ENCODE data around the gene ULK3.
A peak's percentile ranks its signal among the peaks of the same experiment; 100 is the strongest.

The ULK3 gene

DNA sequence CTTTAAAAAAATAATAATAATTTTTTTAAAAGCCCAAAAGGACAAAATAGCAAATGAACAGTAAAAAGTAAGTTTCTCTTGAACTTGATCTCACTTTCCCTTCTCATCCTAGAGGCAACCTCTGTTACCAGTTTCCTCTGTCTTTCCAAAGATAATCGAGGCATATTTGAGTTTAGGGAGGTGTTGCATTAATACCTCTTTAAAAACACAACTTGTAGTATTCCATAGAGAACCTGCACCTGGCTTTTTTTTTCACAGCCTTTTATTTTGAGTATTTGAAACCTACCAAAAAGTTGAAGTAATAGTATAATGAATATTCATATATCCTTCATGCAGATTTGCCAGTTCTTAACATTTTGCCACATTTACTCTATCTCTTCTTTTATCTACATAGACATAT lies 51.9 kb downstream of the ULK3 start:
- Histone ChIP-seq H3K4me2 (ENCODE audit: low read length) (peak overlapping the region; percentile 100), H3K4me1 (ENCODE audit: control insufficient read depth, low read length) (peaks cover 95% of the 10 kb centered on the region), H3K27ac (ENCODE audit: low read depth, low read length) (peak overlapping the region; percentile 99), H3K4me3 (ENCODE audit: low read length) (peak overlapping the region; percentile 98), H3K36me3 (ENCODE audit: control insufficient read depth, low read length) (peaks cover 88% of the 10 kb centered on the region), H3F3A (ENCODE audit: control insufficient read depth, insufficient read depth) (peaks cover 50% of the 10 kb centered on the region), H3K79me2 (ENCODE audit: control insufficient read depth, low read length) (peaks cover 93% of the 10 kb centered on the region), H3K9me2 (replicated peaks; ENCODE audit: control insufficient read depth, low read length) (no peaks in the 10 kb centered on the region), H3K9me3 (ENCODE audit: control insufficient read depth, insufficient read depth, low read length) (no peaks in the 10 kb centered on the region), H4K20me1 (ENCODE audit: control insufficient read depth, insufficient read depth, low read depth, low read length) (peaks cover 33% of the 10 kb centered on the region), H3K27me3 (ENCODE audit: control insufficient read depth, low read length) (no peaks in the 10 kb centered on the region)
- TF ChIP-seq, protein P1, sequence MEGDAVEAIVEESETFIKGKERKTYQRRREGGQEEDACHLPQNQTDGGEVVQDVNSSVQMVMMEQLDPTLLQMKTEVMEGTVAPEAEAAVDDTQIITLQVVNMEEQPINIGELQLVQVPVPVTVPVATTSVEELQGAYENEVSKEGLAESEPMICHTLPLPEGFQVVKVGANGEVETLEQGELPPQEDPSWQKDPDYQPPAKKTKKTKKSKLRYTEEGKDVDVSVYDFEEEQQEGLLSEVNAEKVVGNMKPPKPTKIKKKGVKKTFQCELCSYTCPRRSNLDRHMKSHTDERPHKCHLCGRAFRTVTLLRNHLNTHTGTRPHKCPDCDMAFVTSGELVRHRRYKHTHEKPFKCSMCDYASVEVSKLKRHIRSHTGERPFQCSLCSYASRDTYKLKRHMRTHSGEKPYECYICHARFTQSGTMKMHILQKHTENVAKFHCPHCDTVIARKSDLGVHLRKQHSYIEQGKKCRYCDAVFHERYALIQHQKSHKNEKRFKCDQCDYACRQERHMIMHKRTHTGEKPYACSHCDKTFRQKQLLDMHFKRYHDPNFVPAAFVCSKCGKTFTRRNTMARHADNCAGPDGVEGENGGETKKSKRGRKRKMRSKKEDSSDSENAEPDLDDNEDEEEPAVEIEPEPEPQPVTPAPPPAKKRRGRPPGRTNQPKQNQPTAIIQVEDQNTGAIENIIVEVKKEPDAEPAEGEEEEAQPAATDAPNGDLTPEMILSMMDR (IDR thresholded peaks at IDR 0.05; ENCODE audit: low read depth, low read length, poor library complexity, severe bottlenecking): no peak
- TF ChIP-seq EZH2phosphoT487 (IDR thresholded peaks at IDR 0.05; ENCODE audit: borderline replicate concordance, low read length): no peak

DNA sequence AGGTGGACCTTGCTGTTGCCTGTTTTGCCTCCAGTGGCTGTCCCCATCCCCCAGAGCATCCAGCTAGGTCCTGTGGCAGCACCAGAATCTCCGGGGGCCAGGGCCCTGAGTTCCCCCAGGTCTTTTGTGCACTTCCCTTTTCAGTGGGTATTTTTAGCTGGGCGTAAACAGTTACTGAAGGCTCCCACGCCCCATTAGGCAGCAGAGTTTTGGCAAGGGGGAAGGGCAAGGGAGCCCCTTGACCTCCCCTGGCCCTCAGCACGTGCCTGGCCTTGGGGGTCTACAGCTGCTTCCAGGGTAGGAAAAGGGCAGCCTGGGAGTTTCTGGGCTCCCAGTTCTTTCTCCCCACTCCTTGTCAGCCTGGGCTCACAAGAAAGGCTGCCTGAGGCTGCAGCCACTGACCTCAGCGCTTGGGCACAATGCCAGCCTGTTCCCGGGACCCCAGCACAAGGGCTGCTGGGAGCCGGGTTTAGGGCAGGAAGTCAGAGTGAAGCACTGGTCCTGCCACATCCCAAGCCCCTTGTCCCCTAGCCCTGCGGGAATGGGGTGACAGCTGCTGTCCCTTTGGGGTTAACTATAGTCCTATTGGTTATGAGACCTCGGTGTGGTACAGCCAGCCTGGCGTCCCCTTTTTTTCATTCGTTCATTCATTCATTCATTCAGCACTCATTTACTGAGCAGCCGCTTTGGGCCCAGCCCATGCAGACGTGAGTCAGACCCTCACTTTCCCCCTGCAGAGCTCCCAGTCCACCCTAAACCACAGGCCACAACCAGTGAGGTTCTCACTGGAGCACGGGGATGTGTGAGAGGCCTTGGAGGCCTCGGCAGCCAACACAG lies 52.7 kb downstream of the ULK3 start:
- Histone ChIP-seq H3K4me3 (ENCODE audit: low read length) (peak overlapping the region; percentile 98), H3K4me2 (ENCODE audit: low read length) (peak overlapping the region; percentile 100), H4K20me1 (ENCODE audit: control insufficient read depth, insufficient read depth, low read depth, low read length) (peaks cover 31% of the 10 kb centered on the region), H3K9me3 (ENCODE audit: control insufficient read depth, insufficient read depth, low read length) (no peaks in the 10 kb centered on the region), H3K79me2 (ENCODE audit: control insufficient read depth, low read length) (peaks cover 92% of the 10 kb centered on the region), H3K36me3 (ENCODE audit: control insufficient read depth, low read length) (peaks cover 88% of the 10 kb centered on the region), H3K27me3 (ENCODE audit: control insufficient read depth, low read length) (no peaks in the 10 kb centered on the region), H3K4me1 (ENCODE audit: control insufficient read depth, low read length) (peaks cover 97% of the 10 kb centered on the region), H3K27ac (ENCODE audit: low read depth, low read length) (peak overlapping the region; percentile 99), H3F3A (ENCODE audit: control insufficient read depth, insufficient read depth) (peaks cover 50% of the 10 kb centered on the region), H3K9me2 (replicated peaks; ENCODE audit: control insufficient read depth, low read length) (no peaks in the 10 kb centered on the region)
- TF ChIP-seq, protein P1 (IDR thresholded peaks at IDR 0.05; ENCODE audit: low read depth, low read length, poor library complexity, severe bottlenecking): no peak
- TF ChIP-seq EZH2phosphoT487 (IDR thresholded peaks at IDR 0.05; ENCODE audit: borderline replicate concordance, low read length): no peak

DNA sequence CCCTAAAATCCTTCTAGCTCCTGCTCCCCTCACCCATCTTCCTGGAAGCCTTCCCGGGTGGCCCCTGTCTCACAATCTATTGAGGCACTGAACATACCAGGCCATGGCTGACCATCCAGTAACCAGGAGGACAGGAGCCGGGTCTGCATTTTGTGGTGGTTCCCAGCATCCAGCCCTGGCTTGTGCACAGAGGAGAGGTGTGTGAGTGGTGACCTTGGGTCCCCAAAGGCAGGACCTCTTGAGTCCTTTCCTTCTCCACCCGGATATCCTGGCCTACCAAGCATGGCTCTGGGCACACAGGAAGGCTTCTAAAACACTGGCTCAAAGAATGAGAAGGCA lies 53.2 kb downstream of the ULK3 start:
- Histone ChIP-seq H3K27ac (ENCODE audit: low read depth, low read length) (peak overlapping the region; percentile 99), H3K9me3 (ENCODE audit: control insufficient read depth, insufficient read depth, low read length) (no peaks in the 10 kb centered on the region), H3K79me2 (ENCODE audit: control insufficient read depth, low read length) (peaks cover 92% of the 10 kb centered on the region), H3K27me3 (ENCODE audit: control insufficient read depth, low read length) (no peaks in the 10 kb centered on the region), H3F3A (ENCODE audit: control insufficient read depth, insufficient read depth) (peaks cover 53% of the 10 kb centered on the region), H3K9me2 (replicated peaks; ENCODE audit: control insufficient read depth, low read length) (no peaks in the 10 kb centered on the region), H3K4me2 (ENCODE audit: low read length) (peak overlapping the region; percentile 100), H3K4me3 (ENCODE audit: low read length) (peak overlapping the region; percentile 98), H3K4me1 (ENCODE audit: control insufficient read depth, low read length) (peaks cover 97% of the 10 kb centered on the region), H3K36me3 (ENCODE audit: control insufficient read depth, low read length) (peaks cover 88% of the 10 kb centered on the region), H4K20me1 (ENCODE audit: control insufficient read depth, insufficient read depth, low read depth, low read length) (peaks cover 27% of the 10 kb centered on the region)
- TF ChIP-seq EZH2phosphoT487 (IDR thresholded peaks at IDR 0.05; ENCODE audit: borderline replicate concordance, low read length): no peak

DNA sequence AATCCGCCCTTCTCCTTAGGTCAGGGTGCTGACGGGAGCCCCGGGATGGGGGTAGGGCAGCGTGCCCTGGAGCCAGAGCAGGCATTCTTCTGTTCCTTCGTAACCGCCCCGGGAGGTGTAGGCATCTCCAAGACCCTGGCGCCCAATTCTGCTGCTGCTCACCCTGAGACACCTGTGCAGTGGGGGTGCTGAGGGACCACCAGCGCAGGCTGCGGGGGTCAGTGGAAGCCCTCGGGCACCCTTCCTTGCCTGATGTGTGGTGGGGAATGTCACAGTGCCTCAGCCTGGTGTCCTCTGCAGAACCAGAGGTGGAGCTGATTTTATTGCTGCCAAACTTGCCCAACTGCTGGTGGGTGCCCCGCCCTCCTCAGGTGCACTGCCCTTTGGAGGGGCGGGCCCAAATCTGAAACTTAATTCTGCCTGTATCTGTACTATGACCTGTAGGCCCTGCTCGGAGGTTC lies 53.8 kb downstream of the ULK3 start:
- H3K27ac ChIP-seq (ENCODE audit: low read depth, low read length): peak overlapping the region; percentile 99
- peak overlapping the region; percentile 98 for H3K4me3 ChIP-seq (ENCODE audit: low read length)
- H3K27me3 ChIP-seq (ENCODE audit: control insufficient read depth, low read length): no peaks in the 10 kb centered on the region
- H3K4me1 ChIP-seq (ENCODE audit: control insufficient read depth, low read length): peaks cover 96% of the 10 kb centered on the region
- H3K36me3 ChIP-seq (ENCODE audit: control insufficient read depth, low read length): peaks cover 87% of the 10 kb centered on the region
- H3K4me2 ChIP-seq (ENCODE audit: low read length): peak overlapping the region; percentile 100
- H3F3A ChIP-seq (ENCODE audit: control insufficient read depth, insufficient read depth): peaks cover 58% of the 10 kb centered on the region
- H3K79me2 ChIP-seq (ENCODE audit: control insufficient read depth, low read length): peaks cover 92% of the 10 kb centered on the region
- peaks cover 21% of the 10 kb centered on the region for H4K20me1 ChIP-seq (ENCODE audit: control insufficient read depth, insufficient read depth, low read depth, low read length)
- no peaks in the 10 kb centered on the region for H3K9me2 ChIP-seq (replicated peaks; ENCODE audit: control insufficient read depth, low read length)
- TF ChIP-seq, protein P1 (IDR thresholded peaks at IDR 0.05; ENCODE audit: low read depth, low read length, poor library complexity, severe bottlenecking): no peak
- TF ChIP-seq EZH2phosphoT487 (IDR thresholded peaks at IDR 0.05; ENCODE audit: borderline replicate concordance, low read length): no peak
- no peaks in the 10 kb centered on the region for H3K9me3 ChIP-seq (ENCODE audit: control insufficient read depth, insufficient read depth, low read length)
